GM21717 (cell line): ENCODE results near the gene KMT2C.
"Not testable (repeated sequence)": the region's sequence is repeated elsewhere in the genome, so short reads cannot be mapped to it uniquely, and the experiment has no call there.

Source experiments
- ATAC-seq: cut with Tn5 transposase; IDR thresholded peaks from one replicate; pipeline ENCODE4 v1.9.1; 2021; ENCODE audit warnings: mild to moderate bottlenecking, moderate library complexity; ENCODE audit not compliant: unreplicated experiment

The KMT2C gene

GRCh38 chr7:152435384-152436110 lies at the start of gene KMT2C:
TSS of gene KMT2C (minus strand) at chr7:152436003. CDS start at chr7:152435786, 217 bp downstream.
- peak; percentile 9 for ATAC-seq

GRCh38 chr7:152481082-152481481 lies 45.3 kb upstream of the KMT2C start:
- ATAC-seq = no peak

GRCh38 chr7:152480664-152481063 lies 44.9 kb upstream of the KMT2C start:
- ATAC-seq = no peak

GRCh38 chr7:152479595-152479994 lies 43.8 kb upstream of the KMT2C start:
- no peak for ATAC-seq

- no peak for ATAC-seq
These were observed 42.3 kb upstream of the KMT2C start for GRCh38 chr7:152478140-152478539.

- ATAC-seq = no peak
These were observed 41.3 kb upstream of the KMT2C start for GRCh38 chr7:152477079-152477478.

- ATAC-seq = no peak
These were observed 40.7 kb upstream of the KMT2C start for GRCh38 chr7:152476551-152476950.

GRCh38 chr7:152471023-152471620 lies 35.3 kb upstream of the KMT2C start:
- not testable (repeated sequence) for ATAC-seq

GRCh38 chr7:152470251-152471022 lies 34.6 kb upstream of the KMT2C start:
- not testable (repeated sequence) for ATAC-seq

- ATAC-seq = not testable (repeated sequence)
These were observed 33.8 kb upstream of the KMT2C start for GRCh38 chr7:152469576-152469975.

GRCh38 chr7:152467225-152467624 lies 31.4 kb upstream of the KMT2C start:
- ATAC-seq = no peak

- no peak for ATAC-seq
These were observed 29.2 kb upstream of the KMT2C start for GRCh38 chr7:152465119-152465387.

GRCh38 chr7:152464312-152465118 lies 28.7 kb upstream of the KMT2C start:
- ATAC-seq = peak; percentile 38

- peak; percentile 88 for ATAC-seq
These were observed 28.0 kb upstream of the KMT2C start for GRCh38 chr7:152463709-152464311.

- peak; percentile 22 for ATAC-seq
These were observed 27.3 kb upstream of the KMT2C start for GRCh38 chr7:152462995-152463708.

- no peak for ATAC-seq
These were observed 24.0 kb upstream of the KMT2C start for GRCh38 chr7:152459724-152460251.

- ATAC-seq = no peak
These were observed 15.6 kb upstream of the KMT2C start for GRCh38 chr7:152451356-152451755.

GRCh38 chr7:152445386-152446008 lies 9.7 kb upstream of the KMT2C start:
- ATAC-seq = not testable (repeated sequence)

GRCh38 chr7:152443586-152443985 lies 7.8 kb upstream of the KMT2C start:
- no peak for ATAC-seq
